ENCODE results near the gene CNNM2. TPM values are rescaled to one million over a fixed set of nuclear protein-coding genes. Genes with fewer than 3 reads are reported as not detected.

The CNNM2 gene
- polyA plus RNA-seq, 1 of the 3 experiments (the other 2 are of a cell fraction): 4.0 TPM

DNA sequence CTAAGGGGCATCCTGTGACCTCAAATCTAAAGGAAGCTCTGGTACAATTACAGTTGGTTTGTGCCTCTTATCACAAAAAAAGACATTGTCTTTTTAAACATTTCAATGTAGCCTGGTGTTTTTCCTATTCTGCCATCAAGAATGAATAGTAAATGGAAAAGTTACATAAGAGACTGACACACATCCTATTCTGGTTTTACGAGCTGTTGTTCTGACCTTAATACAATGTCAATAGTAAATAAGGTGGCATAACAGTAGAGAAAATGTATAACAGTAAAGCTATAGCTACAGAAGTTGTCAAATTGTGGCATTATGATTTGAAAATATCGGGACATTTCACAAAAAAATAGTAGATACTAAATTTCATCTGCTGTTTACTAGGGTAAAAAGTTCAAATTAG, 186.6 kb downstream of the CNNM2 start (continued):
- TF ChIP-seq, protein P1, sequence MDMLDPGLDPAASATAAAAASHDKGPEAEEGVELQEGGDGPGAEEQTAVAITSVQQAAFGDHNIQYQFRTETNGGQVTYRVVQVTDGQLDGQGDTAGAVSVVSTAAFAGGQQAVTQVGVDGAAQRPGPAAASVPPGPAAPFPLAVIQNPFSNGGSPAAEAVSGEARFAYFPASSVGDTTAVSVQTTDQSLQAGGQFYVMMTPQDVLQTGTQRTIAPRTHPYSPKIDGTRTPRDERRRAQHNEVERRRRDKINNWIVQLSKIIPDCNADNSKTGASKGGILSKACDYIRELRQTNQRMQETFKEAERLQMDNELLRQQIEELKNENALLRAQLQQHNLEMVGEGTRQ (IDR thresholded peaks at IDR 0.05; ENCODE audit: borderline replicate concordance, low read depth, low read length): no peak
- TF ChIP-seq EZH2phosphoT487 (IDR thresholded peaks at IDR 0.05; ENCODE audit: borderline replicate concordance, low read depth) (no peak), MEF2A (IDR thresholded peaks at IDR 0.05; ENCODE audit: borderline replicate concordance, low read depth) (no peak)
- TF ChIP-seq, protein P2, sequence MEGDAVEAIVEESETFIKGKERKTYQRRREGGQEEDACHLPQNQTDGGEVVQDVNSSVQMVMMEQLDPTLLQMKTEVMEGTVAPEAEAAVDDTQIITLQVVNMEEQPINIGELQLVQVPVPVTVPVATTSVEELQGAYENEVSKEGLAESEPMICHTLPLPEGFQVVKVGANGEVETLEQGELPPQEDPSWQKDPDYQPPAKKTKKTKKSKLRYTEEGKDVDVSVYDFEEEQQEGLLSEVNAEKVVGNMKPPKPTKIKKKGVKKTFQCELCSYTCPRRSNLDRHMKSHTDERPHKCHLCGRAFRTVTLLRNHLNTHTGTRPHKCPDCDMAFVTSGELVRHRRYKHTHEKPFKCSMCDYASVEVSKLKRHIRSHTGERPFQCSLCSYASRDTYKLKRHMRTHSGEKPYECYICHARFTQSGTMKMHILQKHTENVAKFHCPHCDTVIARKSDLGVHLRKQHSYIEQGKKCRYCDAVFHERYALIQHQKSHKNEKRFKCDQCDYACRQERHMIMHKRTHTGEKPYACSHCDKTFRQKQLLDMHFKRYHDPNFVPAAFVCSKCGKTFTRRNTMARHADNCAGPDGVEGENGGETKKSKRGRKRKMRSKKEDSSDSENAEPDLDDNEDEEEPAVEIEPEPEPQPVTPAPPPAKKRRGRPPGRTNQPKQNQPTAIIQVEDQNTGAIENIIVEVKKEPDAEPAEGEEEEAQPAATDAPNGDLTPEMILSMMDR (IDR thresholded peaks at IDR 0.05): no peak

DNA sequence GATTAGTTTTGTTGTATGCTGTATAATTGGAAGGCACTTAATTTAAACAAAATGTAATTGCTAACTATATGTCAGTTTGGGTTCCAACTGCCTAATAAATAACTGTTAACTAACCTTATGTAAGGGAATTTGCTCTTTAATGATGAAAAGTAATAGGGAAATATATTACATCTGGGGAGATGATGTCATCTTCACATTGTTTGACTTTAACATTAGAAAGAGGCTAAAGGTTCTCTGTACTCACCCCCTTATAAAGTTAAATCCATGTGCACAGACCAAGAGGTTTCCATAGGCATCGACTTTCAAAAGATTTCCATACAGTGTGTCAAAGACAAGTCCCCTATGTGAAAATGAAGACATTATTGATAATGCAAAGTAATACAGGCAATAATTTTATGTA, 187.4 kb downstream of the CNNM2 start:
- Histone ChIP-seq H3K27me3 (ENCODE audit: insufficient read depth) (no peaks in the 10 kb centered on the region), H3K9me3 (no peaks in the 10 kb centered on the region), H3K4me3 (ENCODE audit: low read depth in 2 of 2, low read length in 1 of 2) (no peak overlapping the region), H3K27ac (ENCODE audit: low read depth in 2 of 2, low read length in 1 of 2) (no peak overlapping the region), H4K20me1 (ENCODE audit: insufficient read depth) (no peaks in the 10 kb centered on the region), H3K4me1 (ENCODE audit: control insufficient read depth in 1 of 2, insufficient read depth in 2 of 2, low read depth in 1 of 2, low read length in 1 of 2) (peaks cover 5% of the 10 kb centered on the region in 2 experiments; a peak in 3 of 4 replicates), H3K79me2 (ENCODE audit: insufficient read depth) (peaks cover 38% of the 10 kb centered on the region; the same call in 1 of the 2 replicates), H3K4me2 (no peak overlapping the region), H3F3A (replicated peaks; ENCODE audit: insufficient read depth) (no peaks in the 10 kb centered on the region), H3K9ac (no peak overlapping the region), H3K9me2 (no peaks in the 10 kb centered on the region), H2AFZ (ENCODE audit: low read depth) (no peak overlapping the region), H3K36me3 (replicated peaks in 1 of 2; ENCODE audit: control insufficient read depth in 1 of 2, insufficient read depth in 2 of 2, low read length in 1 of 2) (peaks cover 46 to 52% of the 10 kb centered on the region in 2 experiments)
- CTCF ChIA-PET: interaction anchor here (1.1 to 1.9 kb wide), 4 partner anchors 10 to 188 kb away, joined by 3 to 6 read pairs (median 5); partner anchors contain the start of gene CNNM2
- DNase-seq: no peak
- 88% methylated on average over 1 of the region's 1 CpG for WGBS (ENCODE audit: low lambda C conversion rate)
- POLR2A ChIA-PET: no interaction called here
- no peak for TF ChIP-seq ELF1 (IDR thresholded peaks at IDR 0.05)

DNA sequence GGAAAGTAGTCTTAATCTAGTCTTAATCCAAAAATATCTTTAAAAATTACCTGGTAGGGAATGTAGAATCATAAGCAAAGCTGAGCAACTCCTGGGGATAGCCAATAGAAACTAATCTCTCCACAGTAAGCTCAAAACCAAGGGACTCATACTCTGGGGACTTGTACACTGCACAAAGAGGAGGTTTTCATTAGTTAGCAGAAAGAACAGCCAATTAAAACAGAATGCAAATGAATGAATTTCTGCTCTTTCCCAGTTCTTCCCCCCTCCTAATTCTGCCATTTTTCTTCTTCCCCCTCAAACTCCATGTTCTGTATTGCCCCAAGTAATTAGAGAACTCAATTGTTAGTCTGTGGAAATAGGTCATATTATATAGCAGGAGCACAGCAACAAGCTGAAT, 188.4 kb downstream of the CNNM2 start:
- Histone ChIP-seq H3F3A (replicated peaks; ENCODE audit: insufficient read depth) (peaks cover 3% of the 10 kb centered on the region), H3K9me3 (no peaks in the 10 kb centered on the region), H3K4me2 (no peak overlapping the region), H3K9ac (no peak overlapping the region), H3K9me2 (no peaks in the 10 kb centered on the region), H3K4me1 (ENCODE audit: control insufficient read depth in 1 of 2, insufficient read depth in 2 of 2, low read depth in 1 of 2, low read length in 1 of 2) (peaks cover 2 to 8% of the 10 kb centered on the region in 2 experiments; a peak in 3 of 4 replicates), H3K36me3 (replicated peaks in 1 of 2; ENCODE audit: control insufficient read depth in 1 of 2, insufficient read depth in 2 of 2, low read length in 1 of 2) (peaks cover 36 to 43% of the 10 kb centered on the region in 2 experiments), H3K4me3 (ENCODE audit: low read depth in 2 of 2, low read length in 1 of 2) (no peak overlapping the region), H2AFZ (ENCODE audit: low read depth) (no peak overlapping the region), H3K27me3 (ENCODE audit: insufficient read depth) (no peaks in the 10 kb centered on the region), H3K27ac (ENCODE audit: low read depth in 2 of 2, low read length in 1 of 2) (no peak overlapping the region), H4K20me1 (ENCODE audit: insufficient read depth) (peaks cover 3% of the 10 kb centered on the region; the same call in 1 of the 2 replicates), H3K79me2 (ENCODE audit: insufficient read depth) (peaks cover 47% of the 10 kb centered on the region; the same call in 1 of the 2 replicates)
- DNase-seq: no peak
- ChIA-PET POLR2A (no interaction called here), CTCF (interaction anchor here (1.1 to 1.7 kb wide), 3 partner anchors 14 to 189 kb away, joined by 3 to 6 read pairs (median 4); partner anchors contain the start of gene CNNM2)
- TF ChIP-seq JUND (IDR thresholded peaks at IDR 0.05) (no peak), RCOR1 (IDR thresholded peaks at IDR 0.05; ENCODE audit: low read length) (no peak), FOXJ3 (CRISPR knock-in tag; IDR thresholded peaks at IDR 0.05) (no peak), RFX5 (IDR thresholded peaks at IDR 0.05; ENCODE audit: low read length) (no peak), SIN3A (IDR thresholded peaks at IDR 0.05; ENCODE audit: borderline replicate concordance, low read depth, low read length) (no peak), POLR2AphosphoS5 (IDR thresholded peaks at IDR 0.05; ENCODE audit: low read depth, low read length) (no peak)
- TF ChIP-seq, protein P3, sequence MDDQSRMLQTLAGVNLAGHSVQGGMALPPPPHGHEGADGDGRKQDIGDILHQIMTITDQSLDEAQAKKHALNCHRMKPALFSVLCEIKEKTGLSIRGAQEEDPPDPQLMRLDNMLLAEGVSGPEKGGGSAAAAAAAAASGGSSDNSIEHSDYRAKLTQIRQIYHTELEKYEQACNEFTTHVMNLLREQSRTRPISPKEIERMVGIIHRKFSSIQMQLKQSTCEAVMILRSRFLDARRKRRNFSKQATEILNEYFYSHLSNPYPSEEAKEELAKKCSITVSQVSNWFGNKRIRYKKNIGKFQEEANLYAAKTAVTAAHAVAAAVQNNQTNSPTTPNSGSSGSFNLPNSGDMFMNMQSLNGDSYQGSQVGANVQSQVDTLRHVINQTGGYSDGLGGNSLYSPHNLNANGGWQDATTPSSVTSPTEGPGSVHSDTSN (IDR thresholded peaks at IDR 0.05): no peak

Data from SK-N-SH (cell line).